ENCODE data around the gene MYDGF. TPM values are rescaled to one million over a fixed set of nuclear protein-coding genes. Genes with fewer than 3 reads are reported as not detected.
A peak's percentile ranks its signal among the peaks of the same experiment; 100 is the strongest.

MYDGF gene
- total and polyA plus RNA-seq, 9 of the 15 experiments (the other 6 are each of a cell fraction or from before 2014, with no cell fraction given): 4.2 to 141 (median 82.1) TPM

- no peak overlapping the region for H2AFZ ChIP-seq (ENCODE audit: low read depth, low read length)
- FAIRE-seq (no peak), ATAC-seq (no peak), DNase-seq (ENCODE audit: extremely low read depth in 1 of 4, low spot score in 3 of 4) (no peak)
- H3K4me2 ChIP-seq (ENCODE audit: insufficient read depth, low read length): no peak overlapping the region
- TSS peak; percentile 93 for BruUV-seq (replicated peaks)
- no peaks in the 10 kb centered on the region for H3K9me3 ChIP-seq (replicated peaks; ENCODE audit: control insufficient read depth, insufficient read depth, low read depth, low read length)
- H3K27ac ChIP-seq (ENCODE audit: extremely low read depth, low read depth, low read length): no peak overlapping the region
- TF ChIP-seq ZNF274 (IDR thresholded peaks at IDR 0.05; ENCODE audit: borderline replicate concordance, low read depth, low read length): no peak
- TF ChIP-seq MAX (CRISPR knock-in tag; IDR thresholded peaks at IDR 0.05): no peak
- TF ChIP-seq RAD21 (CRISPR knock-in tag; conservative IDR thresholded peaks at IDR 0.05 in 1 of 2, IDR thresholded peaks at IDR 0.05 in 1 of 2): no peak
- no peak for TF ChIP-seq HMG20B (CRISPR knock-in tag; IDR thresholded peaks at IDR 0.05)
- no peak for TF ChIP-seq ZNF23 (CRISPR knock-in tag; IDR thresholded peaks at IDR 0.05)
- TF ChIP-seq RBBP5 (IDR thresholded peaks at IDR 0.05; ENCODE audit: borderline replicate concordance, insufficient read depth, low read length, poor library complexity, severe bottlenecking): no peak
- TF ChIP-seq NFIC (IDR thresholded peaks at IDR 0.05): no peak
- intact Hi-C loops (cut with micrococcal nuclease): no loop called here
- no peaks in the 10 kb centered on the region for H3K9me1 ChIP-seq (ENCODE audit: control insufficient read depth, insufficient read depth, low read length)
- H3K4me1 ChIP-seq (replicated peaks in 1 of 2; ENCODE audit: control insufficient read depth in 2 of 2, insufficient read depth in 2 of 2, low read length in 2 of 2): peaks cover 12 to 50% of the 10 kb centered on the region in 2 experiments; a peak in 4 of 5 replicates
- in situ Hi-C loops (cut with MboI): no loop called here
- POLR2A ChIA-PET: no interaction called here
- no peaks in the 10 kb centered on the region; the same call in 1 of the 2 replicates for H4K20me1 ChIP-seq (replicated peaks; ENCODE audit: control insufficient read depth, insufficient read depth, low read length)
- no peak overlapping the region for H3K9ac ChIP-seq (ENCODE audit: insufficient read depth in 1 of 2, low read depth in 2 of 2, low read length in 2 of 2)
- no peaks in the 10 kb centered on the region for H3K27me3 ChIP-seq (ENCODE audit: control insufficient read depth in 2 of 2, insufficient read depth in 2 of 2, low read length in 2 of 2)
- WGBS (ENCODE audit: insufficient coverage, low coverage, missing lambda C conversion rate): 91% methylated on average over 13 of the region's 16 CpGs
- H3K36me3 ChIP-seq (ENCODE audit: control insufficient read depth, insufficient read depth, low read length): peaks cover 28% of the 10 kb centered on the region; the same call in 2 of the 3 replicates
- CTCF ChIA-PET (ENCODE audit: low intra/inter-chr PET ratio): no interaction called here
- no peak overlapping the region for H3K4me3 ChIP-seq
- no peaks in the 10 kb centered on the region; the same call in 2 of the 3 replicates for H3K79me2 ChIP-seq (ENCODE audit: control insufficient read depth, insufficient read depth, low read length)
Observed at GRCh38 chr19:4675346-4675745, 5.2 kb upstream of the MYDGF start.

All from K562 (cell line).